T1000 (cell line): Measurements from ENCODE around the gene PSMB2.

Source experiments
- DNase-seq: peaks from one replicate; lab custom pipeline; 2025; ENCODE audit warnings: mixed read lengths; lab: John Stamatoyannopoulos, UW

Gene PSMB2

GRCh38 chr1:35572296-35572695 lies 69.0 kb downstream of the PSMB2 start:
- no peak for DNase-seq

GRCh38 chr1:35571263-35571662 lies 70.1 kb downstream of the PSMB2 start:
- no peak for DNase-seq

- no peak for DNase-seq
These were observed 70.7 kb downstream of the PSMB2 start for GRCh38 chr1:35570589-35571137.

DNA sequence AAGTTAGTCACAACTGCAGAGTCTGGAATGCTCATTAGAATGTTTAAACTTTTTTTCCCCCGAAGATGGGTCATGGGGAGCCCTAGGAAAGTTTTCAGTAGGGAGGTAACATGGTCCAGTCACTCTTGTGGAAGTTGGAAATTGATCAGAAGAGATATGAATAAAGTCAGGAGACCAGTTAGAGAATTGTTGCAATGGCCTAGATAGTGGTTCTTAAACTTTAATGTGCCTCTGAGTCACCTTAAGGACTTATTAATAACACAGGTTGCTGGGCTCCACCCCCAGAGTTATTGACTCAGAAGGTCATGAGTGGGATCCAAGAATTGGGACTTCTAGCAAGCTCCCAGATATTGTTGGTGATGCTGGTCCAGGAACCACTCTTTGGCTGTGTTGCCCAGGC lies 71.4 kb downstream of the PSMB2 start:
- no peak for DNase-seq

- DNase-seq = peak; percentile 55
These were observed 72.3 kb downstream of the PSMB2 start for GRCh38 chr1:35568975-35569395.

- no peak for DNase-seq
These were observed 73.3 kb downstream of the PSMB2 start for GRCh38 chr1:35567947-35568558.

DNA sequence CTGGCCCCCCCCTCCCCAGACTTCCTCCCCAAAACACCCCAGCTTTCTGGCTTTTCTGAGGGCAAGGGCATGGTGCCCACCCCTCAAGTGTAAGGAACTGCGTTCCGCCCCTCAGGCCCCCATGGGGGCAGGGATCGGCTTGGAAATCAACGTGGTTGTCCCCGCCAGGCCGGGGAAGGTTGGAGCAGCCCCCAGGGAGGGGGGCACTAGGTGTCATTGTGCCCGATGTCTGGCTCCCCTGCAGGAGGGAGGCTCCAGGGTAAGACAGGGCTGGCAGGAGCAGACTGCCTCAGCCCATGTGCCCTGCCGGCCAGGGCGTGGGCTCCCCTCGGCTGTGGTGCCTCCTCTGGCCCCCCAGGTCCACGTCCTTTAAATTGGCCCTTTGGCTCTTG lies 75.6 kb downstream of the PSMB2 start:
- no peak for DNase-seq

- no peak for DNase-seq
These were observed 76.2 kb downstream of the PSMB2 start for GRCh38 chr1:35564884-35565741.

GRCh38 chr1:35564037-35564883 lies 77.1 kb downstream of the PSMB2 start:
- DNase-seq = peak; percentile 66

GRCh38 chr1:35563166-35563565 lies 78.2 kb downstream of the PSMB2 start:
- no peak for DNase-seq

DNA sequence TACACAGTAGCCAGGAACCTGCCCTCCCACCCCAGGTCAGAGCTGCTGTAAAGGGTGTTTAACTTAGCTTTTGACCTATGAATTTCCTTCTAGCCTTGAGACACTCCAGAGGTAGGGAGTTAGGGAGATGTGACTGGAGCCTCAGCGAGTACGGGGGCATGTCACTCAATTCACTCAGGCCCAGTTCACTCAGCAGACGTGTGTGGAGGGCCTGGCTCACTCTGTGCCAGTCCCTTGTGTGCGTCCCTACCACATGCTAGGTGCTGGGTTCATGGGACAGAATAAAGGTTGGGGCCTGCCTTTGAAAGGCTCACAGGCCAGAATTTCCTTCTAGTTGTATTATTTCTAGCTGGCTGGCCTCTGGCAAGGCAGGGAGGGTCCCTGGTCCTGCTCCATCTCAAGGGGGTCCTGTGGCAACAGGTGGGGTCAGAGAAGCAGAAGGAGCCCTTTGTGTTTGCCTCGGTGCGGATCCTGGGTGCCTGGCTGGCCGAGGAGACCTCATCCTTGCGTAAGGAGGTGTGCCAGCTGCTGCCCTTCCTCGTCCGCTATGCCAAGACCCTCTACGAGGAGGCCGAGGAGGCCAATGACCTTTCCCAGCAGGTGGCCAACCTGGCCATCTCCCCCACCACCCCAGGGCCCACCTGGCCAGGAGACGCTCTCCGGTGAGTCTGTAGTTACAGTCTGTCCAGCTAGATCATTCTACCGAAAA lies 79.2 kb downstream of the PSMB2 start:
- no peak for DNase-seq

DNA sequence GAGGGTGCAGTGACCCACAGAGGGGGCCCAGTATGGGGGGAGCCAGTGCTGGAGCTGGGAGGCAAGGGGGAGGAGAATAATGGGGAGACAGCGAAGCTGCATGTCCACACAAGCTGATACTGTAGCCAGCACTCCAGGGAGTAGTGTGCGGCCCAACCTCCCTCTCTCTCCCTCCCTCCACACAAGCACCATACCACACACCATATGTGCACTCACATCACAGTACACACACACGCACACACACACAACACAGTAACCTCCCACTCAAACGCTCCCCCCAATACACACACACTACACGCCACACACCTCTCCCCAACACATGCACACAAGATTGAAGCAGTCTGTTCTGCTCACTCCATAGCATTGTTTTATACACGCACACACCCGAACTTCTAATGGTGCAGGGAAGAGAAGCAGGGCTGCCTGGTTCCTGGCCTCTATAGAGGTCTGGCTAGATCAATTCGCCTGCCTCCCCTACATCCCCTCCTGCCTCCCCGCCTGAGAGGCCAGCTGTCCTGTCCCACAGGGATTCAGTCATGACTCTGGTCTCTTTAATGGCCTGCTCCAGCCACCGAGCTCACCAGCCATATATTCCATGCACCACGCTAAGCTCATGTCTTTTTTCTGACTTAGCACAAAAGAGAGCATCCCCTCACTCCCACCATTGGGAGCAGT lies 79.9 kb downstream of the PSMB2 start:
- no peak for DNase-seq

- DNase-seq = no peak
These were observed 80.8 kb downstream of the PSMB2 start for GRCh38 chr1:35560256-35561225.

- no peak for DNase-seq
These were observed 81.9 kb downstream of the PSMB2 start for GRCh38 chr1:35559317-35559944.

- no peak for DNase-seq
These were observed 82.7 kb downstream of the PSMB2 start for GRCh38 chr1:35558374-35559316.

DNA sequence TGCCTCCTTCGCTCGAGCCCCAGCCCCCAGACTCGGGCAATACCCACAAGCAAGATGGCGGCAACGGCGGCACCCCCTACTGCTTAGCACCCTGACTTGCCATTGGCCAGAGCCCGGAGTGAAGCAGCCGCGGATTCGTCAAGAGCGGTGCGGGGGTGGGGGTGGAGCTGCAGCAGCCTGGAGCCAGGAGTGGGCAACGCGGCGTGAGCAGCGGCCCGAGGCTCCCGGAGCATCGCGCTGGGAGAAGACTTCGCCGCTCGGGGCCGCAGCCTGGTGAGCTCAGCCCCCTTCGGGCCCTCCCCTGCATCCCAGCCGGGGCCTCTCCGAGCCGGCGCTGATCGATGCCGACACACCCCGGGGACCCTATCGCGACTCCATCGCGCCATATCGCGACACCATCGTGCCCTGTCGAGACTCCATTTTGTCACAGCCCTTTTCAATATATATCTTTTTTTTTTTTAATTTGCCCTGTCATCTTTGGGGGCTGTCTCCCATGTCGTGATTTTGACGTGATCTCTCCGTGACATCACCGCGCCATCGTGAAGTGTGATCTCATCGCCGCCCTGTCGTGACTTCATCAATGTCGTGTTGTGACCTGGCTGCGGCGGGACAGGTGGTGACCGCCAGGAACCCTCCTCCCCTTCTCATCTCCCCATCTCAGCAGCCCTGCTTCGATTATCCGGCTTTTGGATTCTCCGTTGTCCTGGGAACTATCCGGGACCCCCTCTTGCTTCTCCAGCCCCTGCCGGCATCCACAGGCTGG lies 83.5 kb downstream of the PSMB2 start, which contains the start of gene NCDN:
NCDN (plus strand) TSS at position 189 of the 763 bp plus-strand sequence; CDS start at position 581, 392 bp downstream.
- peak; percentile 94 for DNase-seq

DNA sequence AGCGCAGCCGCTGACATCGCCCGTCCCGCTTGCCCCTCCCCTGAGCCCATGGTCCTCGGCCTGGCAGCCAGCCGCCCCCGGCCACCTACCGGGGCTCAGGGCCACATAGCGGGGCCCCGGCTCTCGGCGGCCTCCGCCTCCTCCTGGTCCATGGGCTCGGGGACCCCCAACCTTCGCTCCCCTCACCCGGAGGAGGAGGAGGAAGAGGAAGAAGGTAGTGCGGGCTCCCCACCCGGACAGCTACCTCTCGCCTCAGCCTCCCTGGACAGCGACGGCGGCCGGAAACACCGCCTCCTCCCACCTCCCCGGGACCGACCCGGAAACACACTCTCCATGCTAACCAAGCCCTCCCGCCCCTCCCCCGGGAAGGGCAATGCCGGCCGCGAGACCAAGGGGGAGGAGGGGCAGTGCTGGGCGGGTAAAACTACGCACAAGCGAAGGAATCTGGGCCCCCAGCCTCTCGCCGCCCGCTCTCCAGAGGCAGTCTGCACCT lies 84.2 kb downstream of the PSMB2 start, which contains the start of gene KIAA0319L:
KIAA0319L (minus strand) TSS at position 286 of the 493 bp plus-strand sequence. CDS start 2,912 bp downstream, outside the sequence.
- DNase-seq = peak; percentile 94
